RWPE2 (cell line): ENCODE data around the gene BCL7B.

Source experiments
- ATAC-seq: fragments of 200-7000 bp; cut with Tn5 transposase; 3 replicates; pipeline ENCODE4 v1.9.1; 2021; ENCODE audit warnings: low read depth
- DNase-seq: peaks from one replicate; pipeline ENCODE4 v3.0.0-alpha.2; 2020; ENCODE audit warnings: low spot score
- H3K27ac ChIP-seq: fragments of 450-650 bp; 2 replicates; pipeline ENCODE4 v1.5.1; 2017; ENCODE audit warnings: mild to moderate bottlenecking; ENCODE audit not compliant: poor library complexity, severe bottlenecking
- H3K27me3 ChIP-seq: fragments of 250-450 bp; sonication (Bioruptor Pico); 2 replicates; pipeline ENCODE4 v1.5.1; 2021; ENCODE audit warnings: mild to moderate bottlenecking, moderate library complexity; ENCODE audit not compliant: insufficient read depth, poor library complexity, severe bottlenecking
- H3K36me3 ChIP-seq: fragments of 250-450 bp; sonication (Bioruptor Pico); 2 replicates; pipeline ENCODE4 v1.5.1; 2020; ENCODE audit warnings: low read depth, mild to moderate bottlenecking, moderate library complexity
- H3K4me1 ChIP-seq: fragments of 250-450 bp; sonication (Bioruptor Pico); 2 replicates; pipeline ENCODE4 v1.5.1; 2021; ENCODE audit warnings: mild to moderate bottlenecking, moderate library complexity; ENCODE audit not compliant: insufficient read depth, poor library complexity, severe bottlenecking
- H3K4me3 ChIP-seq: fragments of 250-450 bp; sonication (Bioruptor Pico); 2 replicates; pipeline ENCODE4 v1.5.1; 2021; ENCODE audit warnings: mild to moderate bottlenecking, moderate library complexity; ENCODE audit not compliant: severe bottlenecking
- H3K9me3 ChIP-seq: fragments of 250-450 bp; sonication (Bioruptor Pico); 2 replicates; pipeline ENCODE4 v1.5.1; 2021; ENCODE audit warnings: mild to moderate bottlenecking, moderate library complexity; ENCODE audit not compliant: severe bottlenecking
- TF ChIP-seq, protein P1 (sequence below): fragments of 450-650 bp; IDR thresholded peaks from one replicate; pipeline ENCODE4 v1.5.1; 2017; ENCODE audit warnings: mild to moderate bottlenecking, moderate library complexity; ENCODE audit not compliant: poor library complexity, severe bottlenecking

Gene BCL7B

DNA sequence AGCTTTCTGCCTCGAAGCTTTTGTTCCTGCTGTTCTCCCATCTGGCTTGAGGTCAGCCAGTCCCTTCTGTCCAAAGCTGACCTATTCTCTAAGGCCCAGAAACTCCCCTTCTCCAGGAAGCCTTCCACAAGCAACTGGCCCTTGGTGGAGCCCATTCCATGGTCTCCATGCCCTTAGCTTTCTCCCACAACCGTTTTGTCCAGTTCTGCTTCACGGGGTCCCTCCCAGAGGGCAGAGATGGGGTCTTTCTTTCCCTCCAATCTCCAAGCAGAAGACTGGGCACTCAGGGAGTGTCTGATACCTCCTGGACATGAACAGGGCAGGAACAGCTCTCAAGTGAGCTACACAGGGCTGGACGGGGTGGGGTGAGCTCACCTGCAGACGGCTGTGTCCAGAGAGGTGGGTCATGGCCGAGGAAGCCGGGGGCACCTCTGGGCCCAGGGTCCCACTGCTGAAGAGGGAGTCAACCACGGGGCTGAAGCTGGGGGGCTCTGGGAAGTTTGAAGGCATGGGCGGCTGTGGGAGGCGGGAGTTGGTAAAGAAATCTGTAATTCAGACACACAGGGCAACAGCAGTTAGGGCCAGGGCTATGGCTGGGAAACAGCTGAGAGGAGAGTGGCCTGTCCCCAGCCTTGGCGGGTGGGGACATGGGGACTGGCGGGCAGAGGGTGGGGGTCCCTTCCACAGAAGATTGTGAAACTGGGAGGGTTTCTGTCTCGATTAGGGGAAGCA lies 41.8 kb upstream of the BCL7B start:
- ATAC-seq (no peak), DNase-seq (no peak)
- Histone ChIP-seq H3K27ac (no peak overlapping the region), H3K4me3 (no peak overlapping the region), H3K9me3 (no peaks in the 10 kb centered on the region), H3K36me3 (no peaks in the 10 kb centered on the region), H3K4me1 (peaks cover 6% of the 10 kb centered on the region), H3K27me3 (no peaks in the 10 kb centered on the region)
- TF ChIP-seq, protein P1, sequence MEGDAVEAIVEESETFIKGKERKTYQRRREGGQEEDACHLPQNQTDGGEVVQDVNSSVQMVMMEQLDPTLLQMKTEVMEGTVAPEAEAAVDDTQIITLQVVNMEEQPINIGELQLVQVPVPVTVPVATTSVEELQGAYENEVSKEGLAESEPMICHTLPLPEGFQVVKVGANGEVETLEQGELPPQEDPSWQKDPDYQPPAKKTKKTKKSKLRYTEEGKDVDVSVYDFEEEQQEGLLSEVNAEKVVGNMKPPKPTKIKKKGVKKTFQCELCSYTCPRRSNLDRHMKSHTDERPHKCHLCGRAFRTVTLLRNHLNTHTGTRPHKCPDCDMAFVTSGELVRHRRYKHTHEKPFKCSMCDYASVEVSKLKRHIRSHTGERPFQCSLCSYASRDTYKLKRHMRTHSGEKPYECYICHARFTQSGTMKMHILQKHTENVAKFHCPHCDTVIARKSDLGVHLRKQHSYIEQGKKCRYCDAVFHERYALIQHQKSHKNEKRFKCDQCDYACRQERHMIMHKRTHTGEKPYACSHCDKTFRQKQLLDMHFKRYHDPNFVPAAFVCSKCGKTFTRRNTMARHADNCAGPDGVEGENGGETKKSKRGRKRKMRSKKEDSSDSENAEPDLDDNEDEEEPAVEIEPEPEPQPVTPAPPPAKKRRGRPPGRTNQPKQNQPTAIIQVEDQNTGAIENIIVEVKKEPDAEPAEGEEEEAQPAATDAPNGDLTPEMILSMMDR, result no peak

DNA sequence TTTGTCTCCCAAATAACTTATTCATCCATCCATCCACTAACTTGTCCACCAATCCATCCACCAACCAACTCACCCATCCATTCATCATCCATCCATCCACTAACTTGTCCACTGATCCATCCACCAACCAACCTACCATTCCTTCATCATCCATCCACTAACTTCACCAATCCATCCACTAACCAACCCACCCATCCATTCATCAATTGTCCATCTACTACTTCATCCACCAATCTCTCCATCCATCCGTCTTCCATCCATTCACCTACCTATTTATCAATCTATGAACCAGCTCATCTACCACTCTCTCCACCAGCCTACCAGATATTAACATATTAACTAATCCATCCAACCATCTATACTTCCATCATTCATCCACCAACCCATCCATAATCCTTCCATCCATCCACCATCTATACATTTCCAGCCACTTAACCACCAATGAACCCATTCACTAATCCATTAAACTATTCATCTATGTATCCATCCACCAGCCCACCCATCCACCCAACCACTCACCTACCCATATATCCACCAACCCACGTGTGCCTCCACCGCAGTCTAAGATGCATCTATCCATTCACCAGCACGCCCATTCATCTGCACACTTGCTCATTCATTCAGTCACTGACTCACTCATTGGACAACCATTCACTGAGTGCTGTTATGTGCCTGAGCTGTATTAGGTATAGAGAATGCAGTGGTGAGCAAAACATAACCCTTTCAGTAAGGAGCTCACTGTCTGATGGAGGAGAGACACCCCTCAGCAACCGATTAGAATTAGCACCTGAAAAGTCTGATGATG lies 40.7 kb upstream of the BCL7B start:
- DNase-seq, result no peak
- Histone ChIP-seq H3K4me3 (no peak overlapping the region), H3K36me3 (no peaks in the 10 kb centered on the region), H3K4me1 (peaks cover 6% of the 10 kb centered on the region), H3K9me3 (no peaks in the 10 kb centered on the region), H3K27ac (no peak overlapping the region), H3K27me3 (no peaks in the 10 kb centered on the region)
- ATAC-seq, result no peak
- TF ChIP-seq, protein P1, result no peak

DNA sequence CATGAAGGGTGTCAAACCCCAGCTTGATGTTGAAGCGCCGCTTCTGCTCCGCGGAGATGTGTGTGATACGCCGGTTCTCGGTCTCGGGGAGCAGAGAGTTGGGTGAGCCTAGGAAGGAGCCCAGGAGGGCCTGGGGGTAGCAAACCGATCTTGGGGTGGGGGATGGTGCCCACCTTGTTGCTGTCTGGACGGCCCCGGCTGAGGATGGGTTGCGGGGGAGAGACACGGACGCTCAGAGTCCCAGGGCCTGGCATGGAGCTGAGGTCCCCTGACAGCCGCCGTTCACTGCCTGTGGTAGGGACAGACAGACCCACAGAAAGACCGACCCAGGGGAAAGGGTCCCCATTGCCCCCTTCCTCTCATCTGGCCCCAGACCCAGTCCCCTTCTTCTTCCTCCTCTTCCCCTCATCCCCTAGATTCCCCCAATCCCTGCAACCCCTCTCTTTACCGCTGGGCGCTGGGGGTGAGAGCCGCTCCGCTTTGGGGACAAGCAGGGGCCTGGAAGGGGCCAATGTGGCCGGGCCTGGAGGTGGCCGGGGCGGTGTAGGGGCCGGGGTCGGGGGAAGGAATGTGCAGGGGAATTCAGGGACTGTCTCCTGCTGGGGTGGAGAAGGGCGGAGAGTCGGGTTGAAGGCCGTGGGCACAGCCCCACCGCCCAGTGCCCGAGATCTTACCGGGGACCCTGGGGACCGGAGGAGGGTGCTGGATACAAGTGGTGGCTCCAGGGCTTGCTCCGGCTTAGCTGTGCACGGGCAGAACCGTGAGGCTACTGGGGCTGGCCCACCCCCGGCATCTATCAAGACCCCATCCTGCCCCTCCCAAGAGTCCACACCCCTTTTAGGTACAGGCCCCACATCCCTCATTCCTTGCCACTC lies 38.9 kb upstream of the BCL7B start:
- Histone ChIP-seq H3K36me3 (no peaks in the 10 kb centered on the region), H3K27ac (no peak overlapping the region), H3K4me1 (no peaks in the 10 kb centered on the region), H3K9me3 (no peaks in the 10 kb centered on the region), H3K4me3 (no peak overlapping the region), H3K27me3 (no peaks in the 10 kb centered on the region)
- TF ChIP-seq, protein P1, result no peak
- ATAC-seq (no peak), DNase-seq (no peak)

DNA sequence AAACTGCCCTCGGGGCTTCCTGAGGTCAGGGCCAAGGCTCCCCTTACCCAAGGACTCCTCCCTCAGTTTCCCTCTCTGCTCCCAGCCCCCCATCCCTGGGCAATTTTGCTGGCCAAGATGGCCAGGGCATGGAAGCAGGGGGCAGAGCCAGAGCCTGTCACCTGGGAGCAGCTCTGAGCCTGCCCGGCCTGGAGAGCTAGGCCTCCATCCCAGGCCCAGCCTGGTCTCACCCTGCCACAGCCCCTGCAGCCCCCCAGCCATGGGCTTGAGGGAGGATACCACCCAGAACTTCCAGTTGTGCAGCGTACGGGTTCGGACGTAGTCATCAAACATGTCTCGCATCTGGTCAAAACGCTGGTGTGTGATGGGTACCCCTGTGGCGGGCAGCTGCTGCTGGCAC lies 37.9 kb upstream of the BCL7B start:
- Histone ChIP-seq H3K36me3 (no peaks in the 10 kb centered on the region), H3K4me1 (no peaks in the 10 kb centered on the region), H3K4me3 (no peak overlapping the region), H3K9me3 (no peaks in the 10 kb centered on the region), H3K27me3 (no peaks in the 10 kb centered on the region), H3K27ac (no peak overlapping the region)
- DNase-seq, result no peak
- TF ChIP-seq, protein P1, result no peak
- no peak for ATAC-seq
